ENCODE measurements around the gene CCDC80. TPM values are rescaled to one million over a fixed set of nuclear protein-coding genes. Genes with fewer than 3 reads are reported as not detected.
A peak's percentile ranks its signal among the peaks of the same experiment; 100 is the strongest.

Gene CCDC80
- total RNA-seq, 2 experiments from 2014 or later, result not detected

DNA sequence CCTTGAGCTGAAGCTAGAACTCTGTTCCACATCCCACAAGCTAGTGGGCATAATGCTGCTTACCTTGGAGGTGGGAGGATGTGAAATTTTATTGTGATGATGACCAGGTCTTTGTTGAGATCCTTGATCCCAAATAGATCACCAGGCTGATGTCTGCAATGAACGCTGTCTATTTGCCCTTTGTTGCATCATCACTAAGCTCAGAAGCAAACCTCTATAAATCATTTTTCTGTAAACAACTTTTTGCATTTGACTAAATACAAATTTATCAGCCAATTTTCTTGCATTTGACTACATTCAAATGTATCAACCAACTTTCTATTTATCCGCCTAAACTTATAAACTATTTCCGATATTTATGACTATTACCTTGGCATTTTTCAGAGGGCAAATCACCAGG is 9.7 kb downstream of the CCDC80 start:
- intact Hi-C loops (cut with micrococcal nuclease), result no loop called here
- ChIA-PET POLR2A (no interaction called here), CTCF (interaction anchor here (1.0 to 5.0 kb wide), 2 partner anchors 11 to 48 kb away, joined by 6 to 23 read pairs; no protein-coding TSS in a partner anchor)
- ATAC-seq, result no peak
- no peak overlapping the region for H3K4me3 Mint-ChIP-seq
- TF ChIP-seq, protein P1, sequence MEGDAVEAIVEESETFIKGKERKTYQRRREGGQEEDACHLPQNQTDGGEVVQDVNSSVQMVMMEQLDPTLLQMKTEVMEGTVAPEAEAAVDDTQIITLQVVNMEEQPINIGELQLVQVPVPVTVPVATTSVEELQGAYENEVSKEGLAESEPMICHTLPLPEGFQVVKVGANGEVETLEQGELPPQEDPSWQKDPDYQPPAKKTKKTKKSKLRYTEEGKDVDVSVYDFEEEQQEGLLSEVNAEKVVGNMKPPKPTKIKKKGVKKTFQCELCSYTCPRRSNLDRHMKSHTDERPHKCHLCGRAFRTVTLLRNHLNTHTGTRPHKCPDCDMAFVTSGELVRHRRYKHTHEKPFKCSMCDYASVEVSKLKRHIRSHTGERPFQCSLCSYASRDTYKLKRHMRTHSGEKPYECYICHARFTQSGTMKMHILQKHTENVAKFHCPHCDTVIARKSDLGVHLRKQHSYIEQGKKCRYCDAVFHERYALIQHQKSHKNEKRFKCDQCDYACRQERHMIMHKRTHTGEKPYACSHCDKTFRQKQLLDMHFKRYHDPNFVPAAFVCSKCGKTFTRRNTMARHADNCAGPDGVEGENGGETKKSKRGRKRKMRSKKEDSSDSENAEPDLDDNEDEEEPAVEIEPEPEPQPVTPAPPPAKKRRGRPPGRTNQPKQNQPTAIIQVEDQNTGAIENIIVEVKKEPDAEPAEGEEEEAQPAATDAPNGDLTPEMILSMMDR (IDR thresholded peaks at IDR 0.05), result no peak
- no peaks in the 10 kb centered on the region for H3K9me3 Mint-ChIP-seq
- no peak overlapping the region for H3K27ac Mint-ChIP-seq
- H3K27me3 Mint-ChIP-seq, result peaks cover 2% of the 10 kb centered on the region
- H3K4me1 Mint-ChIP-seq (ENCODE audit: low read depth), result peaks cover 8% of the 10 kb centered on the region
- DNase-seq, result no peak
- H3K36me3 Mint-ChIP-seq (ENCODE audit: low read depth), result no peaks in the 10 kb centered on the region

DNA sequence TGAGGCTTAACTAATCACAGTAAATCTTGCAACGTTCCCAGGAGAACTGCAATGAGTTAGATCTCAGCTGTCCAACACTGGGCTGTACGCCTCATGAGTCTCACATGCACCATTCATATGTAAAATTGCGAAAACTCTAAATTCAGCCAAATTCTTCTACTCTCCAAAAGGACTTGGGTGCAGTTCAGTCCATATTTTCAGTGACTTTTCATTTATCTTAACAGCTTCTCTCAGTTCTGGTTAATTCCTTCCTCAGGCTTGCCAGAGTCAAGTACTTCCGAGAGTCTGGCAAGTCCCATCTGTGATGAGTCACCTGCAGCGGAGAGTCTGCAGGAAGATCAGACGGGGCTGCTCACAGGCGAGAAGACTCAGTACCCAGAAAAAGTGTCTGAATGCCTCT is 11.5 kb downstream of the CCDC80 start:
- peak; percentile 27 for ATAC-seq
- ChIA-PET POLR2A (no interaction called here), CTCF (interaction anchor here (5.0 kb wide), 1 partner anchor 13 kb away, joined by 23 read pairs; no protein-coding TSS in a partner anchor)
- TF ChIP-seq, protein P1 (IDR thresholded peaks at IDR 0.05), result no peak
- peak; percentile 15 for DNase-seq
- Mint-ChIP-seq H3K4me1 (ENCODE audit: low read depth) (no peaks in the 10 kb centered on the region), H3K9me3 (no peaks in the 10 kb centered on the region), H3K4me3 (no peak overlapping the region), H3K27ac (no peak overlapping the region), H3K36me3 (ENCODE audit: low read depth) (no peaks in the 10 kb centered on the region), H3K27me3 (peaks cover 2% of the 10 kb centered on the region)
- intact Hi-C loops (cut with micrococcal nuclease), result no loop called here

DNA sequence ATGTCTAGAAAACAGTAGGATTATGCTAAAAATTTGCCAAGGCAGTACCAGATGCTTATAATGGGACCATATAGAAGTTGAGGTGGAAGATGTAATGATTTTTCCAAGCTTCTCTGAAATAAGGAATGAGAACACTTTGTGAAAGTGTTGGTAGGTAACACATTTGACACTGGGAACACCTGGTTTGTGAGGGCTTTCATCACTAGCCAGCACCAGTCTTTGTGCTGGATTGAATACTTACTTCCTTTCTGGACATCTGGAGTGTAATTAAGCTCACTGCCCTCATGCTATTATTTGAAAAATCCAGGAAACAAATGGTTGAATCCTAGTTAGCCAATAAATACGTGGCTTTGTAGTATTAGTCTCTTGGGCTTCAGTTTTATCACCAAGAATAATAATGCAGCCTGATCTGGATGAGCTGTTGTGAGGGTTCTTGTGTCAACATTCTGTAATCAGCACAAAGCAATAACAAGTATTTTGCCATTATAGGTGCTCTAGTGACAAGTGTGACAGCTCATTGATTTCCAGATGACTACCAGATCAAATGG is 12.9 kb downstream of the CCDC80 start:
- no peak for DNase-seq
- TF ChIP-seq, protein P1 (IDR thresholded peaks at IDR 0.05), result no peak
- Mint-ChIP-seq H3K27ac (no peak overlapping the region), H3K9me3 (no peaks in the 10 kb centered on the region), H3K4me3 (no peak overlapping the region), H3K4me1 (ENCODE audit: low read depth) (no peaks in the 10 kb centered on the region), H3K36me3 (ENCODE audit: low read depth) (no peaks in the 10 kb centered on the region), H3K27me3 (peaks cover 5% of the 10 kb centered on the region)
- CTCF ChIA-PET, result interaction anchor here (1.2 to 1.4 kb wide), 2 partner anchors 9 to 15 kb away, joined by 4 to 5 read pairs; no protein-coding TSS in a partner anchor
- intact Hi-C loops (cut with micrococcal nuclease), result no loop called here
- no peak for ATAC-seq
- POLR2A ChIA-PET, result no interaction called here

DNA sequence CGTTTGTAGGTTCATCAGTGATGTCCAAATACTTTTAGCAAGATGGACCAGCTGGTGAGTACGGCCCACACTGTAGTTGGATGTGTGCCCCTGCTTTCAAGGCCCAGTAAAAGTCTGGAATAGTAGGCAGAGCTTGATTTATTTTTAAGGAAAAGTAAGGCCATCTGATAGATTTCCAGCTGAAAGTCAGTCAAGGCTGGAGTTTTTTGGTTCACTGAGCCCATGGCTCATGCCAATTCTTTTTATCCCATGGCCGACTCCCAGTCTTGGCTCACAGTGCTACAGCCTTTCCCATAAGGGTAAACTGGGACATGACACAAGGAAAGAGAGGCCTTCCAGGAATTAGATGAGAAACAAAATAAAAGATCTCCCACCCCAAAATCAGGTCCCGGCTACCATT is 13.5 kb downstream of the CCDC80 start:
- H3K4me1 Mint-ChIP-seq (ENCODE audit: low read depth), result no peaks in the 10 kb centered on the region
- TF ChIP-seq, protein P1 (IDR thresholded peaks at IDR 0.05), result no peak
- peaks cover 5% of the 10 kb centered on the region for H3K27me3 Mint-ChIP-seq
- POLR2A ChIA-PET, result no interaction called here
- no peak for DNase-seq
- H3K4me3 Mint-ChIP-seq, result no peak overlapping the region
- ATAC-seq, result no peak
- no peak overlapping the region for H3K27ac Mint-ChIP-seq
- H3K36me3 Mint-ChIP-seq (ENCODE audit: low read depth), result no peaks in the 10 kb centered on the region
- CTCF ChIA-PET, result interaction anchor here (1.2 to 1.4 kb wide), 2 partner anchors 10 to 14 kb away, joined by 4 to 5 read pairs; no protein-coding TSS in a partner anchor
- H3K9me3 Mint-ChIP-seq, result no peaks in the 10 kb centered on the region
- intact Hi-C loops (cut with micrococcal nuclease), result no loop called here

DNA sequence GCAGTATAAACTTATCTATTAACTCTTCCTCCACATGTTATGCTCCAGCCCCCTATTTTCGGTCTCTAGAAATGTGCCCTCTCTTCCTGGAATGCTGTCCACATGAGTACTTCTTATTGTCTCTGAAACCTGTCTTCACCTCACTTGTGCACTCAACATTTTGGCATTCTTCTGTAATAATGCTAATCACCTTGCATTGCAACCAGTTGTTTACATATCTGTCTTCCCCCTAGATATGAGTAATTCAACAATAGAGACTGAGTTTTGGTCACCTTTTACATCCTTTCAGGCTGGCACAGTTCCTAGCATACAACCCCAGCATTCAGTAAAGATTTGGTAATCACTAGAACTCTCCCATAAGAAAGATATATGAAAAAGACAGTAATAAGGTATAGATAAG is 17.2 kb downstream of the CCDC80 start:
- intact Hi-C loops (cut with micrococcal nuclease), result no loop called here
- Mint-ChIP-seq H3K4me3 (no peak overlapping the region), H3K36me3 (ENCODE audit: low read depth) (no peaks in the 10 kb centered on the region), H3K9me3 (no peaks in the 10 kb centered on the region), H3K27me3 (peaks cover 8% of the 10 kb centered on the region), H3K4me1 (ENCODE audit: low read depth) (no peaks in the 10 kb centered on the region), H3K27ac (no peak overlapping the region)
- DNase-seq, result no peak
- CTCF ChIA-PET, result no interaction called here
- TF ChIP-seq, protein P1 (IDR thresholded peaks at IDR 0.05), result no peak
- POLR2A ChIA-PET, result no interaction called here
- ATAC-seq, result no peak

Measured in activated CD8-positive, alpha-beta T cell treated with anti-CD3 and anti-CD28 coated beads for 36 hours (primary cell).